Vagina (tissue), 2 donors: Measurements from ENCODE around the gene BCOR. TPM values are rescaled to one million over a fixed set of nuclear protein-coding genes. Genes with fewer than 3 reads are reported as not detected.

Experiments
- DNase-seq, 2 donors: peaks; one replicate each; pipeline ENCODE4 v3.0.0-alpha.2; 2017; ENCODE audit errors: extremely low spot score in 2 of 2
- H3K27ac ChIP-seq: fragments of 200-600 bp; sonication (generic); one replicate; pipeline ENCODE4 v1.5.1; 2019
- H3K27me3 ChIP-seq: fragments of 200-600 bp; sonication (generic); one replicate; pipeline ENCODE4 v1.5.1; 2019
- H3K36me3 ChIP-seq, 2 donors: fragments of 200-600 bp; sonication (generic); one replicate each; pipeline ENCODE4 v1.5.1; 2017 to 2019
- H3K4me1 ChIP-seq: fragments of 200-600 bp; sonication (generic); one replicate; pipeline ENCODE4 v1.5.1; 2019
- H3K4me3 ChIP-seq, 2 donors: fragments of 200-600 bp; sonication (generic); 1 replicate in 1 of 2; 2 replicates in 1 of 2; pipeline ENCODE4 v1.5.1; 2016 to 2019
- H3K9me3 ChIP-seq: fragments of 200-600 bp; sonication (generic); one replicate; pipeline ENCODE4 v1.5.1; 2019
- CTCF ChIP-seq, 3 experiments: fragments of 450-650 bp in 2 of 3; fragments of 200-600 bp in 1 of 3; sonication (generic) in 1 of 3; IDR thresholded peaks; one replicate each; pipeline ENCODE4 v1.5.1; 2017 to 2019; ENCODE audit warnings: antibody characterized with exemption in 3 of 3, mild to moderate bottlenecking in 2 of 3, moderate library complexity in 2 of 3
- POLR2A ChIP-seq, 2 donors: fragments of 450-650 bp; IDR thresholded peaks; one replicate each; pipeline ENCODE4 v1.6.1; 2017; ENCODE audit warnings: antibody characterized with exemption in 2 of 2, mild to moderate bottlenecking in 2 of 2, moderate library complexity in 2 of 2
- POLR2AphosphoS5 ChIP-seq, 2 donors: sonication (generic); formaldehyde crosslinking; IDR thresholded peaks; one replicate each; pipeline ENCODE4 v1.9.0; 2017; ENCODE audit warnings: antibody characterized with exemption in 2 of 2, mild to moderate bottlenecking in 2 of 2, low read depth in 1 of 2; ENCODE audit not compliant: insufficient read depth in 1 of 2
- intact Hi-C: fragments of 100-400 bp; cut with DNase I; formaldehyde crosslinking; loops from one replicate; pipeline ENCODE4 v1.15.1; 2023
- total RNA-seq: library from RNA; depleted of rRNA; stranded (reverse); fragments of >200 nt; gene quantifications from one replicate; pipeline ENCODE4 v1.2.3, GENCODE V29; 2016

The BCOR gene
- total RNA-seq, 1 donor from 2014 or later = 19.9 TPM

DNA sequence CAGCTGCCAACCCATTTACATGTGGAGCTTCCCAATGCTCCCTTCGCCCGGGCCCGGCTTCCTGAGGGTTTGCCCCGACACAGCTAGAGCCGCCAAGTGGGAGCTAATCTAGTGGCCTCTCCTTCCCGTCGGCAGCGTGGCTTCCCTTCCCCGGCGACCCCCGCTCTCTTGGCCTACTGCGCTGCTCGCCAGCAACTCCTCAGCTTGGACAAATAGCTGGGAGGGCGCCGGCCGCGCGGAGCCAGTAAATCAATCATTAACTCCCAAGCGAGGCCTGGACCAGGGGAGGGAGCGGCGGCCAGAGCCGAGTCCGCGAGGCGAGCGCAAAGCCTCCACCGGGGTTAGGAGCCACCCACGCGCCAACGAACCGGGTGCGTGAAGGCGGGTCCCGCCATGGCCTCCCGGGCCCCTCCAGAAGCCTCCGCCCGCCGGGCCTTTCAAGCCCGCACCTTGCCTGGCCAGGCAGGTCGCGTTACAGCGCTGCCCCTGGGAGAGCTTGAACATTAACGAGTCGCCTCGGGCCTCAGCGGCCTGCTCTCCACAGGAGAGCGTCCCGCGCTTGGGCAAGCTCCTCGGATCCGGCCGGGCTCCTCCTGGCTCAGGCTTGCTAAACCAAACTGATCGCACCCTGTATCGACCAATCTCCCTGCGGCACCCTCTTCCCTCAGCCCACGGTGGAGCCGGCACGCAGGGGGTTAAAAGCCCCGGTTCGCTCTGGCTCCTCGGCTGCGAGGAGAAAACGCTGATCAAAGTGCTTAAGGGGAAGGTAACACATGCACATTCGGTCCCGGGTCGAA lies 10.6 kb upstream of the BCOR start:
- H3K9me3 ChIP-seq = no peaks in the 10 kb centered on the region
- H3K4me1 ChIP-seq = peaks cover 35% of the 10 kb centered on the region
- peak overlapping the region; percentile 71 for H3K27ac ChIP-seq
- TF ChIP-seq POLR2AphosphoS5 (IDR thresholded peaks at IDR 0.05; ENCODE audit: insufficient read depth in 1 of 2, low read depth in 1 of 2) (peak in 1 of 2 donors; percentile 32), POLR2A (IDR thresholded peaks at IDR 0.05) (no peak)
- peak overlapping the region; percentile 45 to 64 for H3K4me3 ChIP-seq
- H3K36me3 ChIP-seq = no peaks in the 10 kb centered on the region
- intact Hi-C loops = loop anchor here (5.0 to 10.0 kb wide), 3 partner anchors 44 to 1304 kb away; partner anchors contain the start of gene MID1IP1
- no peaks in the 10 kb centered on the region for H3K27me3 ChIP-seq
- DNase-seq = no peak

DNA sequence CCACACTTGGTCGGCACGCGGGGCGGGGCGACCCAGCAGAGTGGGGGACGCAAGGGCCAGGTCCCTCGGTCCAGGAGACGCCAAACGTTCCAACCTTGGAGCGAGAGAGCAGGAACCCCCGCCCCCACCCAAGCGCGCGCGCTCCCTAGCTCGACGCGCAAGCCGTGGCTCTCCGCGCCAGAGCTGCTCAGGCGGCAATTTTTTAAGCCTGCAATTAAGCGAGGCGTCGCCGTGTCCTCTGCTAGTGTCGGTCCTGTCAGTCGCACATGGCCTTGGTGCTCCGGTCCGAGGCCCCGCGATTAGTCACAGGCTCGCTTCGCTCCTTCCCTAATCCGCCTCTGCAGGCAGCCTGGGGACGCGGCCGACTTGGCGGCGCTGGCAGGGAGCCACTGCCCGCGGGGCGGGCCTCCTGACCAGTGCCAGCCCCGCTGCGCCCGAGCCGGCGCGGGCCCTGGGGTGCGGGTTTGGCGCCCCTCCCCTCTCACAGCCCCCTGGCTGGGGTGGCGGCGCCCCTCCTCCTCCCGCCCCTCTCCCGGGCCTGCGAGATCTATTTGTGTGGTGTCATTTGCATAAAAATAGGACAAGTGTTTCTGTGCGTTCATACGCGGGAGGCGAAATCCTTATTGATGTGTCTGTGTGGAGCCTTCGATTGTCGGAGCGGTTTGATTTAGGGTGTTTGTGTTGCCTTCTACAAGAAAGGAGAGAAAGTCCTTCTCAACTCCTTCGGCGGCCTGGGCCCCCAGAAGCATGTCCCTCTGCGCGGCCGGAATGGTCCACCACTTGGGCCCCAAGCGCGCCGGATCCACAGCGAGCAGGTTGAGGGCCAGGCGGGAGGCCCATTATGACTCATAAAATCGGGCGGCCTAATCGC lies 9.8 kb upstream of the BCOR start:
- no peak for DNase-seq
- no peaks in the 10 kb centered on the region for H3K9me3 ChIP-seq
- H3K4me3 ChIP-seq = peak overlapping the region; percentile 46 to 64
- no peaks in the 10 kb centered on the region for H3K36me3 ChIP-seq
- TF ChIP-seq POLR2AphosphoS5 (IDR thresholded peaks at IDR 0.05; ENCODE audit: insufficient read depth in 1 of 2, low read depth in 1 of 2) (no peak), CTCF (IDR thresholded peaks at IDR 0.05) (no peak), POLR2A (IDR thresholded peaks at IDR 0.05) (no peak)
- intact Hi-C loops = loop anchor here (5.0 to 10.0 kb wide), 3 partner anchors 45 to 1303 kb away; partner anchors contain the start of gene MID1IP1
- no peaks in the 10 kb centered on the region for H3K27me3 ChIP-seq
- peaks cover 35% of the 10 kb centered on the region for H3K4me1 ChIP-seq
- H3K27ac ChIP-seq = peak overlapping the region; percentile 71

DNA sequence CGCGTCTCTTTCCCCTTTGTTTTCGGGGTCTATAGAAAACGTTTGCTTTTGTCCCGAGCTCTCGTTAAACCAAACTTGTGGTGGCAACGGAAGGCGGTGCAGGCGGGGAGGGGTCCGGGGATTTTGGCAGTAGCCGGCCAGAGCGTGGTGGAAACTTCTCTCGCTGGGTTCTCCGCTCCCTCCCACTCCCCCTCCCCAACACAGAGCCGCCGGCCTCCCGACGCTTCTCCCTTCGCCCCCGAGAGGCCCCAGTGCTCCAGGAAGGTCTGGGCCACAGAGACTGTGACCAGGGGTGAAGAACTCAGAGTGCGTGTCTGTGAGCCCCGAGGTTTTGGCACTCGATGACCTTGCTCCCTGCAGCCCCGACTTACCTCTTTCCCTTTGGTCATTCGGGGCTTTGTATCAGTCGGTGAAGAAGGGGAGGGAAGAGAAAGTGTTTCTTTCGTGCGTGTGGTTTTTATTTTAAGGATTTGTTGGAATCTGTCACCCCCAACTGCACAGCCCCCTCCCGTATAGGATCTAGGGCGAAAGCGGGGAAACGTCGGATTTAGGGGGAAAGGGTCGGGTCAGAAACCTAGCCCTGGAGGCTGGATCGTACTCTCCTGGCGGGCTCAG lies 9.0 kb upstream of the BCOR start:
- peak overlapping the region; percentile 62 for H3K27ac ChIP-seq
- intact Hi-C loops = loop anchor here (5.0 to 10.0 kb wide), 3 partner anchors 46 to 1302 kb away; partner anchors contain the start of gene MID1IP1
- H3K27me3 ChIP-seq = no peaks in the 10 kb centered on the region

DNA sequence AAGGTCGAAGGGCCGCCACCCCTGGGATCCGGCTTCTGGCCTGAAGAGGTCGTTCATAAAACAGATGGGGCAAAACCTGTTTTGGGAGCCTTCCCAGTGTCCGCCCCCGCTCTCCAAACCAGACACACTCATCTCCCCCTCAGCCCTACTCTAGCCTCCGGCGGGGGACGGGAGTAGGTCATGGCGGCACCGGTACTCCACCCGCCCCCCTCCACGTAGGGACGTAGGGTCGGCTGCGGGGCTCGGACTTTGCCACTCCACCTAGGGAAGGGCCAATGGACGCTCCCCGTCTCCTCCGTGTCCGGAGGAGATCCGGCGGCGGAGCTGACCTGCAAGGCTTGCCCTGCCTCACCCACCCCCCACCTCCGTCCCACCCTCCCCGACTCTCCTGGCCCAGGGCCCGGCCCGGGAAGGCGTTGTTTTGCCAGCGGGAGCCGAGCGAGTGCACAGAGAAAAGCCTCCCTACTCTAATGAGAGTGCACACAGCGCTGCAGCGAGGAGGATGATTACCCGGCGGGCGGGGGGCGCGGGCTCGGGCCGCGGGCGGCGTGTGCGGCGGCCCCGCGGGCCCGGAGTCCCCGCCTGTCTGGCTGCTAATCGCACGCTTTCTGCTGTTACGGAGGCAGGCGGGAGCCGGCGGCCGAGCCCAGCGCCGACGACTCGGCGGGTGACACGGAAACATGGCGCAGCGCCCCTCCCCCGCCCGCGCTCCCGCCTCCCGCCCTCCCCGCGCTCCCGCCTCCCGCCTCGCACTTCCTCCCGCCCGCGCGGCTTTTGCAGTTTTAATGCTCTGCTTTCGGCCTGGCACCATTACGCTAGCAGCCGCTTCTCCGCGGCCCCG lies 8.3 kb upstream of the BCOR start:
- Histone ChIP-seq H3K4me1 (peaks cover 35% of the 10 kb centered on the region), H3K27me3 (no peaks in the 10 kb centered on the region), H3K27ac (peak overlapping the region; percentile 62), H3K9me3 (no peaks in the 10 kb centered on the region), H3K4me3 (peak overlapping the region; percentile 46 to 56), H3K36me3 (no peaks in the 10 kb centered on the region)
- TF ChIP-seq POLR2A (IDR thresholded peaks at IDR 0.05) (no peak), CTCF (IDR thresholded peaks at IDR 0.05) (no peak), POLR2AphosphoS5 (IDR thresholded peaks at IDR 0.05; ENCODE audit: insufficient read depth in 1 of 2, low read depth in 1 of 2) (no peak)
- intact Hi-C loops = loop anchor here (5.0 to 10.0 kb wide), 3 partner anchors 46 to 1301 kb away; partner anchors contain the start of gene MID1IP1
- no peak for DNase-seq

More for the DNA sequence above, 9.0 kb upstream of the BCOR start:
- Histone ChIP-seq H3K4me1 (peaks cover 35% of the 10 kb centered on the region), H3K9me3 (no peaks in the 10 kb centered on the region), H3K36me3 (no peaks in the 10 kb centered on the region), H3K4me3 (peak overlapping the region; percentile 46 to 56)
- no peak for DNase-seq
- TF ChIP-seq CTCF (IDR thresholded peaks at IDR 0.05) (no peak), POLR2AphosphoS5 (IDR thresholded peaks at IDR 0.05; ENCODE audit: insufficient read depth in 1 of 2, low read depth in 1 of 2) (no peak), POLR2A (IDR thresholded peaks at IDR 0.05) (no peak)
